H9 (cell line): ENCODE results near the gene OTUD4. TPM values are rescaled to one million over a fixed set of nuclear protein-coding genes. Genes with fewer than 3 reads are reported as not detected.

ENCODE experiments used
- DNase-seq: peaks from one replicate; pipeline ENCODE4 v3.0.0-alpha.2; 2017
- H2AFZ ChIP-seq: one replicate; pipeline ENCODE4 v1.6.1; 2013; ENCODE audit warnings: mild to moderate bottlenecking, low read length, control low read depth, moderate library complexity
- H2AK5ac ChIP-seq: 2 replicates; pipeline ENCODE4 v1.6.1; 2013; ENCODE audit warnings: low read length, control low read depth, mixed read lengths; ENCODE audit not compliant: insufficient read length
- H2BK120ac ChIP-seq: one replicate; pipeline ENCODE4 v1.6.1; 2013; ENCODE audit warnings: low read depth, mild to moderate bottlenecking, low read length, control low read depth, inconsistent platforms; ENCODE audit not compliant: poor library complexity, severe bottlenecking
- H2BK12ac ChIP-seq: 2 replicates; pipeline ENCODE4 v1.6.1; 2013; ENCODE audit warnings: low read length, control low read depth, mixed read lengths, low read depth; ENCODE audit not compliant: insufficient read length
- H2BK15ac ChIP-seq: 2 replicates; pipeline ENCODE4 v1.6.1; 2013; ENCODE audit warnings: low read depth, low read length, control low read depth
- H2BK20ac ChIP-seq: one replicate; pipeline ENCODE4 v1.6.1; 2013; ENCODE audit warnings: low read depth, mild to moderate bottlenecking, low read length, control low read depth, inconsistent platforms; ENCODE audit not compliant: poor library complexity, severe bottlenecking
- H2BK5ac ChIP-seq: 2 replicates; pipeline ENCODE4 v1.6.1; 2013; ENCODE audit warnings: low read length, control low read depth, mixed read lengths; ENCODE audit not compliant: insufficient read length
- H3K14ac ChIP-seq: 2 replicates; pipeline ENCODE4 v1.6.1; 2013; ENCODE audit warnings: low read length, control low read depth; ENCODE audit not compliant: insufficient read depth
- H3K18ac ChIP-seq: 2 replicates; pipeline ENCODE4 v1.6.1; 2013; ENCODE audit warnings: low read depth, mild to moderate bottlenecking, mixed read lengths, low read length, control low read depth; ENCODE audit not compliant: insufficient read length
- H3K23ac ChIP-seq: 2 replicates; pipeline ENCODE4 v1.6.1; 2013; ENCODE audit warnings: low read length, control low read depth, mixed read lengths, low read depth; ENCODE audit not compliant: insufficient read length
- H3K23me2 ChIP-seq: 2 replicates; pipeline ENCODE4 v1.6.1; 2013; ENCODE audit warnings: low read depth, mild to moderate bottlenecking, mixed read lengths, low read length, control low read depth; ENCODE audit not compliant: insufficient read length, poor library complexity, severe bottlenecking
- H3K27ac ChIP-seq: 2 replicates; pipeline ENCODE4 v1.5.1; 2013; ENCODE audit warnings: low read length, control low read depth, mixed read lengths, low read depth; ENCODE audit not compliant: insufficient read length
- H3K27me3 ChIP-seq: 2 replicates; pipeline ENCODE4 v1.6.1; 2013; ENCODE audit warnings: low read length, control low read depth, inconsistent platforms; ENCODE audit not compliant: insufficient read depth
- H3K4ac ChIP-seq: 2 replicates; pipeline ENCODE4 v1.6.1; 2013; ENCODE audit warnings: low read depth, mild to moderate bottlenecking, control low read depth, inconsistent platforms, low read length, moderate library complexity
- H3K4me1 ChIP-seq: 2 replicates; pipeline ENCODE4 v1.6.1; 2013; ENCODE audit warnings: low read length, control low read depth, inconsistent platforms; ENCODE audit not compliant: insufficient read depth
- H3K4me2 ChIP-seq: 2 replicates; pipeline ENCODE4 v1.6.1; 2013; ENCODE audit warnings: low read length, control low read depth, mixed read lengths; ENCODE audit not compliant: insufficient read length, insufficient read depth
- H3K56ac ChIP-seq: 2 replicates; pipeline ENCODE4 v1.6.1; 2013; ENCODE audit warnings: low read depth, mild to moderate bottlenecking, mixed read lengths, low read length, control low read depth; ENCODE audit not compliant: insufficient read length
- H3K79me1 ChIP-seq: 2 replicates; pipeline ENCODE4 v1.6.1; 2013; ENCODE audit warnings: low read depth, mild to moderate bottlenecking, moderate library complexity, low read length, control low read depth, inconsistent platforms; ENCODE audit not compliant: insufficient read depth, poor library complexity, severe bottlenecking
- H3K79me2 ChIP-seq: 2 replicates; pipeline ENCODE4 v1.6.1; 2013; ENCODE audit warnings: low read length, control low read depth, inconsistent platforms; ENCODE audit not compliant: insufficient read depth
- H3K9ac ChIP-seq: 2 replicates; pipeline ENCODE4 v1.6.1; 2013; ENCODE audit warnings: low read length, control low read depth, mixed read lengths; ENCODE audit not compliant: insufficient read length; ENCODE audit errors: extremely low read depth
- H3K9me3 ChIP-seq: one replicate; pipeline ENCODE4 v1.6.1; 2013; ENCODE audit warnings: low read depth, low read length, inconsistent platforms; ENCODE audit not compliant: control insufficient read depth
- H3T11ph ChIP-seq: one replicate; pipeline ENCODE4 v1.6.1; 2013; ENCODE audit warnings: mild to moderate bottlenecking, low read length, control low read depth, inconsistent platforms
- H4K20me1 ChIP-seq: one replicate; pipeline ENCODE4 v1.6.1; 2013; ENCODE audit not compliant: control insufficient read depth, insufficient read length, insufficient read depth
- H4K5ac ChIP-seq: 2 replicates; pipeline ENCODE4 v1.6.1; 2013; ENCODE audit warnings: low read depth, mild to moderate bottlenecking, mixed read lengths, low read length, control low read depth; ENCODE audit not compliant: insufficient read length
- H4K8ac ChIP-seq: replicated peaks from 2 replicates; pipeline ENCODE4 v1.6.1; 2013; ENCODE audit warnings: low read length, control low read depth, mixed read lengths, low read depth; ENCODE audit not compliant: insufficient read length
- H4K91ac ChIP-seq: 2 replicates; pipeline ENCODE4 v1.6.1; 2013; ENCODE audit warnings: low read depth, mild to moderate bottlenecking, moderate library complexity, mixed read lengths, low read length, control low read depth; ENCODE audit not compliant: insufficient read length
- H3K27ac Mint-ChIP-seq, 3 experiments: 2 replicates in 2 of 3; 3 replicates in 1 of 3; pipeline ENCODE4 v1.8.0; 2020 to 2021; ENCODE audit warnings: mixed read lengths in 3 of 3, mild to moderate bottlenecking in 1 of 3, moderate library complexity in 1 of 3
- H3K27me3 Mint-ChIP-seq: 2 replicates; pipeline ENCODE4 v1.8.0; 2021; ENCODE audit warnings: low read depth, mild to moderate bottlenecking, moderate library complexity, mixed read lengths
- H3K36me3 Mint-ChIP-seq, 3 experiments: 2 replicates in 2 of 3; 3 replicates in 1 of 3; pipeline ENCODE4 v1.8.0; 2020 to 2021; ENCODE audit warnings: low read depth in 3 of 3, mixed read lengths in 3 of 3; ENCODE audit not compliant: insufficient read depth in 1 of 3
- H3K4me1 Mint-ChIP-seq, 2 experiments: 2 replicates each; pipeline ENCODE4 v1.8.0; 2020; ENCODE audit warnings: mixed read lengths in 2 of 2
- H3K4me3 Mint-ChIP-seq, 2 experiments: 2 replicates in 1 of 2; 3 replicates in 1 of 2; pipeline ENCODE4 v1.8.0; 2020 to 2021; ENCODE audit warnings: mild to moderate bottlenecking in 2 of 2, mixed read lengths in 2 of 2, moderate library complexity in 1 of 2
- H3K9me3 Mint-ChIP-seq, 2 experiments: 2 replicates in 1 of 2; 3 replicates in 1 of 2; pipeline ENCODE4 v1.8.0; 2020; ENCODE audit warnings: mild to moderate bottlenecking in 2 of 2, mixed read lengths in 2 of 2, moderate library complexity in 1 of 2
- WGBS: extraction: QIAGEN DNeasy Blood & Tissue Kit; methylation state at CpG from one replicate; pipeline ENCODE4 v1.1.7; 2013; ENCODE audit warnings: missing lambda C conversion rate, low lambda C conversion rate, mixed read lengths; ENCODE audit not compliant: insufficient read length; ENCODE audit errors: extremely low coverage; 5-methylcytosine and 5-hydroxymethylcytosine counted together
- total RNA-seq: library from RNA; stranded (reverse); gene quantifications from 2 replicates; pipeline ENCODE4 v1.2.1, GENCODE V29; 2021
- TF ChIP-seq, protein P1 (sequence below): fragments of 200-600 bp; sonication (generic); conservative IDR thresholded peaks from 3 replicates; pipeline ENCODE4 v1.8.0; 2021; ENCODE audit warnings: antibody characterized with exemption, mild to moderate bottlenecking

Gene OTUD4
- total RNA-seq, 1 experiment from 2014 or later = 59.0 TPM

DNA sequence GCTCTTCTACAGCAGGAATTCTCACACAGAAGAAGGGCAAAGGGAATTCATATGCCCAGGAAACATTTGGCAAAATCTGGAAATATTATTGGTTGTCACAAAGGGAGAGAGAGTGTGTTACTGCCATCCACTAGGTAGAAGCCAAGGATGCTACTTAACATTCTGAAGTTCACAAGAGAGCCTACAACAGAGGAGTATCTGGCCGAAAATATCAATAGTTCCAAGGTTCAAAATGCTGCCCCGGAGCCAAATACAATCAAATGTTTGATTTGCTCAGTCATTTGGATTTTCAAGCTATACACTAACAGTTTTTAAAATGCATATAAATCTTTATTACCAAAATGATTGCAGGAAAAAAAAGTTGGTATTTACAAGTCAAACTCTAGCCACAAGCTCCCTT lies 18.8 kb downstream of the OTUD4 start:
- no peak overlapping the region for H3K9ac ChIP-seq
- no peak overlapping the region for H4K8ac ChIP-seq
- H3K79me1 ChIP-seq = peaks cover 1% of the 10 kb centered on the region
- H3K56ac ChIP-seq = no peak overlapping the region
- no peak overlapping the region for H2BK20ac ChIP-seq
- no peak overlapping the region for H3K18ac ChIP-seq
- no peaks in the 10 kb centered on the region for H3K23me2 ChIP-seq
- H3K14ac ChIP-seq = no peak overlapping the region
- H3K27me3 Mint-ChIP-seq = no peaks in the 10 kb centered on the region
- H2BK15ac ChIP-seq = no peak overlapping the region
- no peaks in the 10 kb centered on the region for H3K4me1 ChIP-seq
- H3K4me2 ChIP-seq = no peak overlapping the region
- no peak for DNase-seq
- no peak overlapping the region for H2AFZ ChIP-seq
- H3K4ac ChIP-seq = no peak overlapping the region
- H3K27me3 ChIP-seq = no peaks in the 10 kb centered on the region
- H3K23ac ChIP-seq = no peak overlapping the region
- no peak overlapping the region for H2BK12ac ChIP-seq
- no peak overlapping the region for H2BK120ac ChIP-seq
- TF ChIP-seq, protein P1, sequence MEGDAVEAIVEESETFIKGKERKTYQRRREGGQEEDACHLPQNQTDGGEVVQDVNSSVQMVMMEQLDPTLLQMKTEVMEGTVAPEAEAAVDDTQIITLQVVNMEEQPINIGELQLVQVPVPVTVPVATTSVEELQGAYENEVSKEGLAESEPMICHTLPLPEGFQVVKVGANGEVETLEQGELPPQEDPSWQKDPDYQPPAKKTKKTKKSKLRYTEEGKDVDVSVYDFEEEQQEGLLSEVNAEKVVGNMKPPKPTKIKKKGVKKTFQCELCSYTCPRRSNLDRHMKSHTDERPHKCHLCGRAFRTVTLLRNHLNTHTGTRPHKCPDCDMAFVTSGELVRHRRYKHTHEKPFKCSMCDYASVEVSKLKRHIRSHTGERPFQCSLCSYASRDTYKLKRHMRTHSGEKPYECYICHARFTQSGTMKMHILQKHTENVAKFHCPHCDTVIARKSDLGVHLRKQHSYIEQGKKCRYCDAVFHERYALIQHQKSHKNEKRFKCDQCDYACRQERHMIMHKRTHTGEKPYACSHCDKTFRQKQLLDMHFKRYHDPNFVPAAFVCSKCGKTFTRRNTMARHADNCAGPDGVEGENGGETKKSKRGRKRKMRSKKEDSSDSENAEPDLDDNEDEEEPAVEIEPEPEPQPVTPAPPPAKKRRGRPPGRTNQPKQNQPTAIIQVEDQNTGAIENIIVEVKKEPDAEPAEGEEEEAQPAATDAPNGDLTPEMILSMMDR = no peak
- H3K9me3 ChIP-seq = no peaks in the 10 kb centered on the region
- H3K27ac ChIP-seq = no peak overlapping the region
- H3T11ph ChIP-seq = no peak overlapping the region
- no peak overlapping the region for H2BK5ac ChIP-seq
- no CpG with 5 or more reads among the region's 2 CpGs for WGBS
- H3K4me3 Mint-ChIP-seq = no peak overlapping the region
- no peak overlapping the region for H2AK5ac ChIP-seq
- no peak overlapping the region for H4K5ac ChIP-seq
- no peaks in the 10 kb centered on the region for H4K20me1 ChIP-seq
- H3K79me2 ChIP-seq = peaks cover 2% of the 10 kb centered on the region
- no peaks in the 10 kb centered on the region for H3K9me3 Mint-ChIP-seq
- H3K36me3 Mint-ChIP-seq = peaks cover 18 to 52% (median 30%) of the 10 kb centered on the region in 3 experiments; a peak in 6 of 7 replicates
- H3K4me1 Mint-ChIP-seq = no peaks in the 10 kb centered on the region
- no peak overlapping the region for H4K91ac ChIP-seq
- H3K27ac Mint-ChIP-seq = 0 out of 7 replicates have a peak overlapping the region, but pooled peaks of 1 of the 3 experiments have one; percentile 6
